ENCODE results near the gene FGD5.

DNA sequence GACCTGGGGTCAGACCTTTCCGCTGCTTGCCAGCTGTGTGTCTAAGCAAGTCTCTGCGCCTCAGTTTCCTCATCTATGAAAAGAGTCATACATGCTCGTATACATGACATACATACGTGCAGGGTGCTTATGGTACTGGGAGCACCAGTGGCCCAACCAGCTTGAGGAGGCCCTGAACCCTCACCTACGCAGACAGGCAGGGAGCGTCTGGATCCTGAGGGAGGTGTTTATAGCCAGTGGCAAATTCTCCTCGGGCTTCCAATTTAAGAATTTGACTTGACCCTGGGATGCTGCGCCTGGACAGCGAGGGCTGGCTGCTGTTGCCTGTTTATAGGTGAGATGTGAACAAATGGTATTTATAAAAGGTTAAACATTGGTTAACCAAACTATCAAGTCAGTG is 17.7 kb upstream of the FGD5 start:
- TF ChIP-seq, protein P1, sequence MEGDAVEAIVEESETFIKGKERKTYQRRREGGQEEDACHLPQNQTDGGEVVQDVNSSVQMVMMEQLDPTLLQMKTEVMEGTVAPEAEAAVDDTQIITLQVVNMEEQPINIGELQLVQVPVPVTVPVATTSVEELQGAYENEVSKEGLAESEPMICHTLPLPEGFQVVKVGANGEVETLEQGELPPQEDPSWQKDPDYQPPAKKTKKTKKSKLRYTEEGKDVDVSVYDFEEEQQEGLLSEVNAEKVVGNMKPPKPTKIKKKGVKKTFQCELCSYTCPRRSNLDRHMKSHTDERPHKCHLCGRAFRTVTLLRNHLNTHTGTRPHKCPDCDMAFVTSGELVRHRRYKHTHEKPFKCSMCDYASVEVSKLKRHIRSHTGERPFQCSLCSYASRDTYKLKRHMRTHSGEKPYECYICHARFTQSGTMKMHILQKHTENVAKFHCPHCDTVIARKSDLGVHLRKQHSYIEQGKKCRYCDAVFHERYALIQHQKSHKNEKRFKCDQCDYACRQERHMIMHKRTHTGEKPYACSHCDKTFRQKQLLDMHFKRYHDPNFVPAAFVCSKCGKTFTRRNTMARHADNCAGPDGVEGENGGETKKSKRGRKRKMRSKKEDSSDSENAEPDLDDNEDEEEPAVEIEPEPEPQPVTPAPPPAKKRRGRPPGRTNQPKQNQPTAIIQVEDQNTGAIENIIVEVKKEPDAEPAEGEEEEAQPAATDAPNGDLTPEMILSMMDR (IDR thresholded peaks at IDR 0.05; ENCODE audit: low read depth, low read length, poor library complexity, severe bottlenecking): no peak
- no peak for TF ChIP-seq EZH2phosphoT487 (IDR thresholded peaks at IDR 0.05; ENCODE audit: borderline replicate concordance, low read length)
